ENCODE measurements around the gene PLEKHG2.

DNA sequence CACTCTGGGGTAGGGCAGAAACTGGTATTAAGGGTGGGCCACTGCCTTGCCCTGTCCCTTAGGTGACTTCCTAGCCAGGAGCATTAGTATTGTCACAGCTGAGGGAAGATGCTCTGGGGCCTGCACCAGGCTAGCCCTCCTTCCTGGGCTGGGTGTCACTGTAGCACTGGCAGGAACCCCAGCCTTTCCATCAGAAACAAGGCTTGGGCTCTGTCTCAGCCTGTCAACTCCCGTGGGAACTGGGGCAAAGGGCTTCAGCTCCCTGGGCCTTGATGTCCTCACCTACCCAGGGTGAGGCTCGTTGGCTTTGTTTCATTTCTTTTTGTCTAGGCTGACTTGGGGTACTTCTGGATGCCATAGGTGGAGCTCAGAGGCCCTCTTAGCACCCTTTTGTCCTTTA, 39.5 kb upstream of the PLEKHG2 start:
- no peak for TF ChIP-seq ZNF274 (IDR thresholded peaks at IDR 0.05; ENCODE audit: low read depth, low read length)
- TF ChIP-seq YY1 (IDR thresholded peaks at IDR 0.05; ENCODE audit: insufficient read depth, insufficient read length), result no peak
- TF ChIP-seq SUZ12 (IDR thresholded peaks at IDR 0.05; ENCODE audit: extremely low read depth, insufficient read depth, insufficient read length), result no peak
